HepG2 (cell line): ENCODE measurements around the gene ZNF616. TPM values are rescaled to one million over a fixed set of nuclear protein-coding genes. Genes with fewer than 3 reads are reported as not detected.
A peak's percentile ranks its signal among the peaks of the same experiment; 100 is the strongest.

ENCODE experiments used
- ATAC-seq: fragments of 200-7000 bp; cut with Tn5 transposase; 3 replicates; pipeline ENCODE4 v1.9.1; 2020; ENCODE audit warnings: mild to moderate bottlenecking, moderate library complexity
- BruUV-seq: library from RNA; stranded (reverse); fragments of 400-500 nt; replicated peaks from 2 replicates; lab custom pipeline; 2021; lab: Mats Ljungman, UMichigan
- CTCF ChIA-PET: fragments of 300-600 bp; formaldehyde crosslinking; extraction: SDS; loops from one replicate; lab custom pipeline; 2021; ENCODE audit warnings: low total read pairs, inconsistent platforms, low intra/inter-chr PET ratio; lab: Yijun Ruan, JAX
- POLR2A ChIA-PET: fragments of 350-600 bp; sonication (Branson Sonifier 250); formaldehyde crosslinking; loops from one replicate; lab custom pipeline; 2020; ENCODE audit warnings: antibody characterized with exemption, inconsistent platforms; lab: Yijun Ruan, JAX
- DNase-seq: peaks from one replicate; pipeline ENCODE4 v3.0.0-alpha.2; 2015; ENCODE audit warnings: low spot score
- FAIRE-seq: peaks from 3 replicates; lab custom pipeline; 2011; peaks lifted over from hg19 to GRCh38; lab: Jason Lieb, UNC
- H2AFZ ChIP-seq: one replicate; pipeline ENCODE4 v1.6.1; 2011; ENCODE audit warnings: low read length, inconsistent platforms
- H3K27ac ChIP-seq: fragments of 300-600 bp; 3 replicates; pipeline ENCODE4 v1.8.0; 2011; ENCODE audit warnings: mixed run types, mild to moderate bottlenecking, mixed read lengths, low read length, inconsistent platforms; ENCODE audit not compliant: insufficient read depth; ENCODE audit errors: extremely low read length
- H3K27me3 ChIP-seq, 2 experiments: fragments of 200-600 bp in 1 of 2; 2 replicates in 1 of 2; 3 replicates in 1 of 2; pipeline versions ENCODE4 v1.6.0 to v1.8.0; 2011; ENCODE audit warnings: low read length in 2 of 2, mild to moderate bottlenecking in 2 of 2, moderate library complexity in 2 of 2, inconsistent platforms in 1 of 2; ENCODE audit not compliant: insufficient read depth in 2 of 2, control insufficient read depth in 1 of 2
- H3K36me3 ChIP-seq, 2 experiments: fragments of 200-600 bp in 1 of 2; replicated peaks in 1 of 2; 2 replicates in 1 of 2; 3 replicates in 1 of 2; pipeline versions ENCODE4 v1.5.1 to v1.8.0; 2011; ENCODE audit warnings: low read length in 2 of 2, inconsistent platforms in 1 of 2; ENCODE audit not compliant: insufficient read depth in 2 of 2, control insufficient read depth in 1 of 2
- H3K4me1 ChIP-seq: 2 replicates; pipeline ENCODE4 v1.5.1; 2012; ENCODE audit warnings: low read length, inconsistent platforms; ENCODE audit not compliant: insufficient read depth
- H3K4me2 ChIP-seq: 2 replicates; pipeline ENCODE4 v1.6.0; 2011; ENCODE audit warnings: low read depth, low read length, inconsistent platforms
- H3K4me3 ChIP-seq, 3 experiments: fragments of 200-600 bp in 1 of 3; sonication (generic), shearing (Covaris generic) in 1 of 3; replicated peaks in 1 of 3; 2 replicates each; pipeline ENCODE4 v1.5.1; 2011 to 2016; ENCODE audit warnings: low read length in 3 of 3, inconsistent platforms in 2 of 3, low read depth in 2 of 3, mild to moderate bottlenecking in 2 of 3, control low read depth in 1 of 3, mixed read lengths in 1 of 3; ENCODE audit not compliant: insufficient read depth in 1 of 3
- H3K79me2 ChIP-seq: one replicate; pipeline ENCODE4 v1.6.1; 2011; ENCODE audit warnings: low read length, inconsistent platforms; ENCODE audit not compliant: insufficient read depth
- H3K9ac ChIP-seq: 2 replicates; pipeline ENCODE4 v1.6.0; 2011; ENCODE audit warnings: mild to moderate bottlenecking, low read depth, low read length, inconsistent platforms; ENCODE audit not compliant: insufficient read depth
- H3K9me3 ChIP-seq: 2 replicates; pipeline ENCODE4 v1.5.1; 2012; ENCODE audit warnings: mild to moderate bottlenecking, low read length
- H4K20me1 ChIP-seq: 2 replicates; pipeline ENCODE4 v1.6.0; 2011; ENCODE audit warnings: inconsistent platforms, mild to moderate bottlenecking, low read length, moderate library complexity; ENCODE audit not compliant: insufficient read depth
- CHCHD3 ChIP-seq: sonication (generic); formaldehyde crosslinking; IDR thresholded peaks from 2 replicates; pipeline ENCODE4 v1.8.0; 2022; ENCODE audit warnings: mild to moderate bottlenecking, missing genetic modification reagents, moderate library complexity
- E2F2 ChIP-seq: sonication (generic); formaldehyde crosslinking; IDR thresholded peaks from 2 replicates; pipeline ENCODE4 v1.4.0; 2020; ENCODE audit warnings: missing genetic modification reagents, borderline replicate concordance
- KDM6A ChIP-seq: IDR thresholded peaks from 2 replicates; pipeline ENCODE4 v1.6.1; 2016; ENCODE audit warnings: low read depth
- PRDM15 ChIP-seq: sonication (generic); formaldehyde crosslinking; IDR thresholded peaks from 2 replicates; pipeline ENCODE4 v1.4.0; 2020; ENCODE audit warnings: missing genetic modification reagents
- SMAD1 ChIP-seq: sonication (generic); formaldehyde crosslinking; IDR thresholded peaks from 2 replicates; pipeline ENCODE4 v1.4.0; 2020; ENCODE audit warnings: missing genetic modification reagents, low read depth, mild to moderate bottlenecking, borderline replicate concordance
- TRAFD1 ChIP-seq: sonication (generic); formaldehyde crosslinking; IDR thresholded peaks from 2 replicates; pipeline ENCODE4 v1.5.1; 2020; ENCODE audit warnings: missing genetic modification reagents, mild to moderate bottlenecking, borderline replicate concordance
- XBP1 ChIP-seq: sonication (generic); formaldehyde crosslinking; IDR thresholded peaks from 2 replicates; pipeline ENCODE4 v1.5.0; 2020; ENCODE audit warnings: missing genetic modification reagents
- ZFP36L2 ChIP-seq: sonication (generic); formaldehyde crosslinking; IDR thresholded peaks from 2 replicates; pipeline ENCODE4 v1.4.0; 2020; ENCODE audit warnings: missing genetic modification reagents
- WGBS: methylation state at CpG from one replicate; pipeline ENCODE4 v1.1.6; 2017; ENCODE audit warnings: low lambda C conversion rate; 5-methylcytosine and 5-hydroxymethylcytosine counted together
- in situ Hi-C: cut with HindIII; loops from 2 replicates; pipeline ENCODE4 v1.10.0; 2017; ENCODE audit warnings: low pct_unique_long_range_greater_than_20kb; ENCODE audit not compliant: extremely low pct_ligation_motif_present
- intact Hi-C: fragments of 100-400 bp; cut with micrococcal nuclease; formaldehyde crosslinking; loops from one replicate; pipeline ENCODE4 v1.10.0; 2022; ENCODE audit not compliant: unreplicated experiment
- polyA plus RNA-seq, 8 experiments: library from polyadenylated mRNA; depleted of rRNA in 3 of 8; stranded (reverse) in 7 of 8; unstranded in 1 of 8; fragments of >200 nt; fragmentation: Illumina TruSeq in 4 of 8; extraction: Trizol in 4 of 8; gene quantifications; 2 replicates each; pipeline versions ENCODE4 v1.2.1 to v1.2.3, GENCODE V29; 2011 to 2016; ENCODE audit warnings: low read depth in 4 of 8, missing spikeins in 1 of 8, mixed read lengths in 1 of 8; ENCODE audit not compliant: insufficient read depth in 1 of 8
- total RNA-seq, 5 experiments: library from RNA; depleted of rRNA; stranded (reverse); fragments of >200 nt; fragmentation: Illumina TruSeq; extraction: Trizol; gene quantifications; 2 replicates each; pipeline ENCODE4 v1.2.3, GENCODE V29; 2016; ENCODE audit warnings: low read depth in 1 of 5

Gene ZNF616
- total and polyA plus RNA-seq, 2 of the 13 experiments (the other 11 are each of a cell fraction or from before 2014, with no cell fraction given): 2.2 to 10.4 TPM

- no peak for TF ChIP-seq TRAFD1
Measured at GRCh38 chr19:52070496-52070895, 69.2 kb downstream of the ZNF616 start (continued).

- TF ChIP-seq ZFP36L2: no peak
- no peak for TF ChIP-seq XBP1
- TF ChIP-seq SMAD1: no peak
- no peak for TF ChIP-seq E2F2 (CRISPR knock-in tag)
- no peak for TF ChIP-seq KDM6A (CRISPR knock-in tag)
- TF ChIP-seq CHCHD3 (CRISPR knock-in tag): no peak
- TF ChIP-seq PRDM15 (CRISPR knock-in tag): peak; percentile 52; the same call in 1 of the 2 replicates
- 98% methylated on average over 2 of the region's 2 CpGs for WGBS
- CTCF ChIA-PET: no interaction called here
Measured at GRCh38 chr19:52069653-52070052, 70.1 kb downstream of the ZNF616 start.

More at GRCh38 chr19:52069653-52070052, 70.1 kb downstream of the ZNF616 start:
- H3K36me3 ChIP-seq: peaks cover 30 to 80% of the 10 kb centered on the region in 2 experiments
- no peak for DNase-seq
- FAIRE-seq: no peak
- no peak for ATAC-seq
- H3K4me3 ChIP-seq: no peak overlapping the region
- H2AFZ ChIP-seq: no peak overlapping the region
- peaks cover 87% of the 10 kb centered on the region for H3K9me3 ChIP-seq
- intact Hi-C loops: no loop called here
- no peaks in the 10 kb centered on the region for H3K4me1 ChIP-seq
- POLR2A ChIA-PET: no interaction called here
- no TSS peak for BruUV-seq
- H3K4me2 ChIP-seq: no peak overlapping the region
- in situ Hi-C loops: no loop called here
- H3K27me3 ChIP-seq: no peaks in the 10 kb centered on the region
- no peak overlapping the region for H3K27ac ChIP-seq
- H3K79me2 ChIP-seq: no peaks in the 10 kb centered on the region
- no peak overlapping the region for H3K9ac ChIP-seq
- no peaks in the 10 kb centered on the region for H4K20me1 ChIP-seq
